A549 (cell line): Measurements from ENCODE around the gene PLXNA1. TPM values are rescaled to one million over a fixed set of nuclear protein-coding genes. Genes with fewer than 3 reads are reported as not detected.
A peak's percentile ranks its signal among the peaks of the same experiment; 100 is the strongest.

Source experiments
- ATAC-seq, 2 experiments: fragments of 200-7000 bp in 1 of 2; fragments of >200 bp in 1 of 2; cut with Nextera tagmentation in 1 of 2; cut with Tn5 transposase in 1 of 2; 3 replicates each; pipeline versions ENCODE4 v1.8.0 to v1.9.1; 2018 to 2020; ENCODE audit warnings: mild to moderate bottlenecking in 1 of 2, moderate library complexity in 1 of 2
- CTCF ChIA-PET: fragments of 300-600 bp; sonication (Branson Sonifier 250); formaldehyde crosslinking; extraction: SDS; loops from one replicate; lab custom pipeline; 2021; ENCODE audit warnings: antibody characterized with exemption, inconsistent platforms; lab: Yijun Ruan, JAX
- POLR2A ChIA-PET: fragments of 350-600 bp; formaldehyde crosslinking; extraction: SDS; loops from one replicate; lab custom pipeline; 2021; ENCODE audit warnings: antibody characterized with exemption, inconsistent platforms; lab: Yijun Ruan, JAX
- DNase-seq, 2 experiments: peaks; one replicate each; pipeline versions ENCODE4 v3.0.0 to v3.0.0-alpha.2; 2011 to 2016; ENCODE audit warnings: low read depth in 1 of 2, low spot score in 1 of 2
- FAIRE-seq: peaks from 2 replicates; lab custom pipeline; 2011; peaks lifted over from hg19 to GRCh38; lab: Jason Lieb, UNC
- H3K27ac ChIP-seq, 2 experiments: fragments of >200 bp; sonication (Bioruptor Twin); formaldehyde crosslinking; 3 replicates each; pipeline ENCODE4 v1.5.1; 2016 to 2017
- H3K4me1 ChIP-seq: fragments of >200 bp; sonication (Bioruptor Twin); formaldehyde crosslinking; 3 replicates; pipeline ENCODE4 v1.6.1; 2016
- H3K4me2 ChIP-seq: fragments of >200 bp; sonication (Bioruptor Twin); formaldehyde crosslinking; 3 replicates; pipeline ENCODE4 v1.6.1; 2016
- H3K4me3 ChIP-seq: fragments of >200 bp; sonication (Bioruptor Twin); formaldehyde crosslinking; 3 replicates; pipeline ENCODE4 v1.5.1; 2016
- H3K9me3 ChIP-seq: fragments of >200 bp; sonication (Bioruptor Twin); formaldehyde crosslinking; 3 replicates; pipeline ENCODE4 v1.6.1; 2016
- CBX2 ChIP-seq: fragments of 200-600 bp; sonication (generic); IDR thresholded peaks from 2 replicates; pipeline ENCODE4 v1.6.1; 2016; ENCODE audit warnings: low read depth, mild to moderate bottlenecking, borderline replicate concordance
- CHD4 ChIP-seq: fragments of 200-600 bp; sonication (generic); IDR thresholded peaks from 2 replicates; pipeline ENCODE4 v1.6.1; 2016; ENCODE audit warnings: antibody characterized with exemption, mild to moderate bottlenecking, borderline replicate concordance
- ESRRA ChIP-seq: fragments of 150-350 bp; IDR thresholded peaks from 2 replicates; pipeline ENCODE4 v1.6.1; 2014; ENCODE audit warnings: mild to moderate bottlenecking, low read length, borderline replicate concordance
- FOSL2 ChIP-seq, 2 experiments: fragments of 450-650 bp in 1 of 2; fragments of >200 bp in 1 of 2; sonication (Bioruptor Twin) in 1 of 2; formaldehyde crosslinking; IDR thresholded peaks; 2 replicates each; pipeline versions ENCODE4 v1.5.0 to v1.6.1; 2016 to 2020; ENCODE audit warnings: mild to moderate bottlenecking in 1 of 2, moderate library complexity in 1 of 2
- MAZ ChIP-seq: fragments of 150-350 bp; IDR thresholded peaks from 2 replicates; pipeline ENCODE4 v1.6.1; 2014; ENCODE audit warnings: antibody characterized with exemption, low read depth, low read length, borderline replicate concordance
- NFE2L2 ChIP-seq: fragments of 150-350 bp; conservative IDR thresholded peaks from 2 replicates; pipeline ENCODE4 v1.6.1; 2014; ENCODE audit warnings: low read length
- PHF8 ChIP-seq: fragments of 200-600 bp; sonication (generic); IDR thresholded peaks from 2 replicates; pipeline ENCODE4 v1.6.1; 2016; ENCODE audit warnings: low read depth, mild to moderate bottlenecking, antibody characterized with exemption, moderate library complexity, borderline replicate concordance
- RARB ChIP-seq: fragments of 250-450 bp; sonication (Bioruptor Pico); IDR thresholded peaks from 2 replicates; pipeline ENCODE4 v1.8.0; 2021; ENCODE audit warnings: mild to moderate bottlenecking, moderate library complexity
- RFX5 ChIP-seq: fragments of 450-650 bp; IDR thresholded peaks from 2 replicates; pipeline ENCODE4 v1.7.1; 2014; ENCODE audit warnings: antibody characterized with exemption, mild to moderate bottlenecking, moderate library complexity
- TP53 ChIP-seq: fragments of 250-450 bp; sonication (Bioruptor Pico); IDR thresholded peaks from 2 replicates; pipeline ENCODE4 v1.5.0; 2021; ENCODE audit warnings: mild to moderate bottlenecking, moderate library complexity
- ZC3H11A ChIP-seq: fragments of 450-650 bp; IDR thresholded peaks from 2 replicates; pipeline ENCODE4 v1.6.1; 2014; ENCODE audit warnings: antibody characterized with exemption, mild to moderate bottlenecking
- ZFP36 ChIP-seq: fragments of 450-650 bp; IDR thresholded peaks from 2 replicates; pipeline ENCODE4 v1.6.1; 2014; ENCODE audit warnings: borderline replicate concordance; ENCODE audit not compliant: partially characterized antibody
- WGBS: methylation state at CpG from one replicate; pipeline ENCODE4 v1.1.6; 2017; ENCODE audit errors: missing lambda C conversion rate; 5-methylcytosine and 5-hydroxymethylcytosine counted together
- polyA plus RNA-seq, 4 experiments: library from polyadenylated mRNA; depleted of rRNA in 3 of 4; stranded (reverse); fragments of >200 nt; fragmentation: RNase III in 1 of 4; extraction: RNeasy Plus Mini Kit Qiagen cat#74134 plus additional on column Dnase treatment in 1 of 4; gene quantifications; 2 replicates in 3 of 4; 3 replicates in 1 of 4; pipeline ENCODE4 v1.2.3, GENCODE V29; 2011 to 2017
- TF ChIP-seq, protein P1 (sequence below): fragments of 250-450 bp; sonication (Bioruptor Pico); IDR thresholded peaks from 2 replicates; pipeline ENCODE4 v1.5.0; 2020; ENCODE audit warnings: low read depth, mild to moderate bottlenecking, moderate library complexity

PLXNA1 gene
- polyA plus RNA-seq, 2 of the 4 experiments (the other 2 are of a cell fraction) = 9.1 to 16.3 TPM

DNA sequence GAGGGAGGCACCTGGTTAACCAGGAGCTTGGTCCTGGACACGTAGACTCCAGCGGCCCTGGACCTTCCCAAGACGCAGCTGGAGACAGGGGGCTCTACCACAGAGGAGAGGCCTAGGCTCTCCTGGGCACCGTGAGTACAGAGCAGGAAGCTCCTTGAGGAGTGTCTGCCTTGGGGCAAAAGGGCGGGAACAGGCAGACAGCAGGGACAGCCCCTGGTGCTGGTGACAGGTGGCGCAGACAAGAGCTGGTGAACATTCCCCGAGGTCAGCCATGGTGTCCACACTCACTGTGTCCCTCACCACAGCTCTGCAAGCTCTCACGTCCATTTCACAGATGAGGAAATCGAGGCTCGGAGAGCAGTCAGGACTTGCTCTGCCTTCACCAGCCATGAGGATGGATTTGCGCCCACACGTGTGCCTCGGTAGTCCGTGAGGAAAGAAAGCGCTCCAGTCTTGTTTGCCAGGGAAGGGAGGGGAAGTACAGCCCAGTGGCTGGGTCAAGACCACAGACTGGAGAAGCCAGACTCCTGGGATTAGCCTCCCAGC, 2.6 kb upstream of the PLXNA1 start:
- TF ChIP-seq RARB (CRISPR knock-in tag) (no peak), FOSL2 (IDR thresholded peaks at IDR 0.05) (no peak), FOSL2 (CRISPR knock-in tag; IDR thresholded peaks at IDR 0.05) (no peak), ZC3H11A (no peak), CBX2 (no peak), CHD4 (no peak), RFX5 (no peak)
- no peak for ATAC-seq
- Histone ChIP-seq H3K4me3 (no peak overlapping the region), H3K27ac (no peak overlapping the region), H3K9me3 (0 out of 3 replicates have a peak, but pooled peaks cover 5% of the 10 kb centered on the region), H3K4me1 (peaks cover 17% of the 10 kb centered on the region), H3K4me2 (no peak overlapping the region)
- FAIRE-seq = no peak
- CTCF ChIA-PET = interaction anchor here (0.7 to 9.9 kb wide), 4 partner anchors 20 to 476 kb away, joined by 3 to 71 read pairs (median 6); no protein-coding TSS in a partner anchor
- POLR2A ChIA-PET = no interaction called here
- 82% methylated on average over 14 of the region's 15 CpGs for WGBS
- DNase-seq = no peak

DNA sequence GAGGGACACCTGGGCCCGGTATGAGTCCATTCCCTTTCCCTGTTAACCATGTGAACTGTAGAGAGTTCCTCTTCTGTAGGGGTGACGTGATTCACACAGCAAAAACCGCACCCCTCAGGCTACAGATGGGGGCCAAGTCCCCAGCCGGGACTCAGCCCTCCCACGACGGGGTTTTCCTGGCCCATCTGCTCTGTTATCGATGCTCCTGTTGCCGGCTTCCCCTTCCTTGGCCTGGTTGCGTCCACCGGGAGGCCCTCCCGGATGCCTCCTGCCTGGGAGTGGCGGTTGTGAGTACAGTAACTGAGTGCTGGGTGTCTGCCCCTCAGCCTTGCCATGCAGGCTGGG, 817 bp upstream of the PLXNA1 start:
- peaks cover 17% of the 10 kb centered on the region for H3K4me1 ChIP-seq
- H3K4me3 ChIP-seq = peak overlapping the region; percentile 85
- ATAC-seq (peak; percentile 49 to 69; a peak in 5 of 6 replicates), FAIRE-seq (no peak), DNase-seq (no peak)
- peak overlapping the region; percentile 96 to 97 for H3K27ac ChIP-seq
- POLR2A ChIA-PET = interaction anchor here (0.6 kb wide), 1 partner anchor 72 kb away, joined by 4 read pairs; no protein-coding TSS in a partner anchor
- CTCF ChIA-PET = interaction anchor here (0.8 to 9.9 kb wide), 34 partner anchors 9 to 563 kb away, joined by 3 to 71 read pairs (median 4); no protein-coding TSS in a partner anchor
- 21% methylated on average over 4 of the region's 12 CpGs for WGBS
- TF ChIP-seq ZFP36 (peak; percentile 48), NFE2L2 (no peak)
- no peaks in the 10 kb centered on the region for H3K9me3 ChIP-seq
- peak overlapping the region; percentile 96 for H3K4me2 ChIP-seq

DNA sequence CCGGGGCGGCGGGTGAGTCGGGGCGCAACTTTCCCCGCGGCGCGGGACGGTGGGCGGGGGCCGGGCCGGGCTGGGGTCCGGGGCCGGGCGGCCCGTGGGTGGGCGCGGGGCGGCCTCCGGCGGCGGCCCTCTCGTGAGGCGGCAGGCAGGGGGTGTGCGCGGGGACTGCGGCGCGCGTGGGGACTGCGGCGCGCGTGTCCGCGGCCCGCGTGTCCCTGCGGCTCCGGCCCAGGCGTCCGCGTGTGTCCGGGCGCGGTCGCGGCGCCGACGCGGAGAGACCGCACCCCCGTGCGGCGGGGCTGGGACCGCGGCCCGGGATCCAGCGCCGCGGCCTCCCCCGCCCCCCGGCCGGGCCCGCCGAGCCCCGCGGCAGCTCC, 349 bp downstream of the PLXNA1 start:
- DNase-seq (no peak), FAIRE-seq (no peak), ATAC-seq (0 out of 6 replicates have a peak, but pooled peaks of 1 of the 2 experiments have one; percentile 6)
- WGBS = no CpG with 5 or more reads among the region's 70 CpGs
- peak overlapping the region; percentile 85 for H3K4me3 ChIP-seq
- peaks cover 17% of the 10 kb centered on the region for H3K4me1 ChIP-seq
- CTCF ChIA-PET = interaction anchor here (1.1 to 9.9 kb wide), 5 partner anchors 9 to 464 kb away, joined by 3 to 71 read pairs (median 4); no protein-coding TSS in a partner anchor
- H3K4me2 ChIP-seq = peak overlapping the region; percentile 91
- H3K27ac ChIP-seq = peak overlapping the region; percentile 96 to 97
- POLR2A ChIA-PET = no interaction called here
- TF ChIP-seq ZC3H11A (no peak), ESRRA (no peak), TP53 (CRISPR knock-in tag) (no peak)
- H3K9me3 ChIP-seq = no peaks in the 10 kb centered on the region

DNA sequence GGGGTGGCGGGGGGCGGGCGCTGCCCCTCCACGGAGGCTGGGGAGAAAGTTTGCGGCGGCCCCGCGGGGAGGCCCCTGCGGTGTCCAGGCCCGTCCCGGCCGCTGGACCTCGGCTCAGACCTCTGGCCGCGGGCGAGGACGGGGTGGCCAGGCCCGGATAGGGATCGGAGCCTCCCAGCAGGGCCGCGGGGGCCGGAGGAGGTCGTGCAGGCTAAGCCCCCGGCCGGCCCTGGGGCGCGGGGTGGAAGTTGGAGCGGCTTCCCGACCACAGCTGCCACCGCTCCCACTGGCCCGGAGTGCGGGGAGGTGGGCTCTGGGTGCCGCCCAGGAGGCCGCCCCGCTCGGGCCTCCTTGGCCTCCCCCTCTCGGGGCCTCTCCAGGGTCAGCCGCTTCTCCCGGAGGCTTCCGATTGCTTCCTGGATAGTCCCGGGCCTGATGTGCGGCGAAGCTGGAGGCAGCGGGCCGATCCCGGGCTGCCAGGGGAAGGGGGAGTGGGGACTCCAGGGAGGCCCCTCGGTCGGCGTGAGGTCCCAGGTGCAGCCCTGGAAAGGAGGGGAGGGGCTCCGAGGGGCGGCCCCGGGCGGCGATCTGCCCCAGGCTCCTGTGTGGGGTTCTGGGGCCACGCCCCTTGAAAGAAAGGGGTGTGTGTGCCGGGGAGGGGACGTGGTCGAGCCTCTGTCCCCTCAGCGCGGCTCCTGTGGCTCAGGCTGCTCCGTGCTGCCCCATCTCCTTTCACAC, 907 bp downstream of the PLXNA1 start:
- ChIA-PET POLR2A (no interaction called here), CTCF (interaction anchor here (1.1 to 9.9 kb wide), 4 partner anchors 8 to 463 kb away, joined by 3 to 71 read pairs (median 4); no protein-coding TSS in a partner anchor)
- DNase-seq = no peak
- peak overlapping the region; percentile 85 for H3K4me3 ChIP-seq
- H3K4me2 ChIP-seq = peak overlapping the region; percentile 91
- H3K9me3 ChIP-seq = no peaks in the 10 kb centered on the region
- ATAC-seq = peak in 1 of 2 experiments; percentile 40; a peak in 3 of 6 replicates
- WGBS = 10% methylated on average over 2 of the region's 61 CpGs
- TF ChIP-seq PHF8 (0 out of 2 replicates have a peak, but pooled peaks have one; percentile 18), MAZ (no peak)
- TF ChIP-seq, protein P1, sequence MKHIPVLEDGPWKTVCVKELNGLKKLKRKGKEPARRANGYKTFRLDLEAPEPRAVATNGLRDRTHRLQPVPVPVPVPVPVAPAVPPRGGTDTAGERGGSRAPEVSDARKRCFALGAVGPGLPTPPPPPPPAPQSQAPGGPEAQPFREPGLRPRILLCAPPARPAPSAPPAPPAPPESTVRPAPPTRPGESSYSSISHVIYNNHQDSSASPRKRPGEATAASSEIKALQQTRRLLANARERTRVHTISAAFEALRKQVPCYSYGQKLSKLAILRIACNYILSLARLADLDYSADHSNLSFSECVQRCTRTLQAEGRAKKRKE (CRISPR knock-in tag) = no peak
- peak overlapping the region; percentile 96 to 97 for H3K27ac ChIP-seq
- FAIRE-seq = no peak
- H3K4me1 ChIP-seq = peaks cover 15% of the 10 kb centered on the region
